Right renal pelvis (tissue), 4 donors: Measurements from ENCODE around the gene CACNB2. TPM values are rescaled to one million over a fixed set of nuclear protein-coding genes. Genes with fewer than 3 reads are reported as not detected.
"Not testable (repeated sequence)": the region's sequence is repeated elsewhere in the genome, so short reads cannot be mapped to it uniquely, and the experiment has no call there.

Experiments used
- DNase-seq, 4 donors: peaks; one replicate each; pipeline ENCODE4 v3.0.0-alpha.2; 2013; ENCODE audit warnings: low read depth in 4 of 4, low spot score in 3 of 4, missing footprints in 1 of 4
- polyA plus RNA-seq, 4 donors: library from polyadenylated mRNA; unstranded; fragments of 120-200 nt; gene quantifications; one replicate each; pipeline ENCODE4 v1.2.1, GENCODE V29; 2013; ENCODE audit not compliant: insufficient read length in 4 of 4

Gene CACNB2
- polyA plus RNA-seq, 4 donors = 3.0 to 3.4 (median 3.3) TPM

GRCh38 chr10:18540195-18540594, 400.0 kb downstream of the CACNB2 start:
- no peak for DNase-seq

- DNase-seq = no peak
Measured at GRCh38 chr10:18542832-18543231, 402.6 kb downstream of the CACNB2 start.

- DNase-seq = no peak
Measured at GRCh38 chr10:18545621-18546305, 405.5 kb downstream of the CACNB2 start.

GRCh38 chr10:18549105-18549504, 408.9 kb downstream of the CACNB2 start:
- no peak for DNase-seq

GRCh38 chr10:18551473-18551872, 411.2 kb downstream of the CACNB2 start:
- no peak for DNase-seq

GRCh38 chr10:18554479-18554878, 414.3 kb downstream of the CACNB2 start:
- no peak for DNase-seq

GRCh38 chr10:18556522-18557147, 416.4 kb downstream of the CACNB2 start:
- DNase-seq = no peak

- no peak for DNase-seq
Measured at GRCh38 chr10:18557960-18558359, 417.7 kb downstream of the CACNB2 start.

- DNase-seq = no peak
Measured at GRCh38 chr10:18561861-18562551, 421.8 kb downstream of the CACNB2 start.

GRCh38 chr10:18563003-18563726, 422.9 kb downstream of the CACNB2 start:
- no peak for DNase-seq

GRCh38 chr10:18565006-18565405, 424.8 kb downstream of the CACNB2 start:
- no peak for DNase-seq

GRCh38 chr10:18566177-18566576, 426.0 kb downstream of the CACNB2 start:
- no peak for DNase-seq

- DNase-seq = no peak
Measured at GRCh38 chr10:18567343-18567856, 427.2 kb downstream of the CACNB2 start.

- DNase-seq = not testable (repeated sequence)
Measured at GRCh38 chr10:18570386-18570785, 430.2 kb downstream of the CACNB2 start.

- DNase-seq = no peak
Measured at GRCh38 chr10:18571076-18571475, 430.9 kb downstream of the CACNB2 start.

- no peak for DNase-seq
Measured at GRCh38 chr10:18571780-18572179, 431.6 kb downstream of the CACNB2 start.

GRCh38 chr10:18572959-18573561, 432.8 kb downstream of the CACNB2 start:
- no peak for DNase-seq

- no peak for DNase-seq
Measured at GRCh38 chr10:18576586-18576985, 436.4 kb downstream of the CACNB2 start.

GRCh38 chr10:18577823-18578685, 437.8 kb downstream of the CACNB2 start:
- no peak for DNase-seq

- DNase-seq = no peak
Measured at GRCh38 chr10:18582803-18583202, 442.6 kb downstream of the CACNB2 start.
